HEK293T (cell line): ENCODE results near the gene TXNDC11.

Experiments used
- CTCF ChIA-PET: fragments of 350-600 bp; formaldehyde crosslinking; extraction: SDS; loops from one replicate; lab custom pipeline; 2021; ENCODE audit warnings: antibody characterized with exemption, inconsistent platforms; lab: Yijun Ruan, JAX
- POLR2A ChIA-PET: fragments of 350-600 bp; formaldehyde crosslinking; extraction: SDS; loops from one replicate; lab custom pipeline; 2020; ENCODE audit warnings: antibody characterized with exemption, inconsistent platforms; lab: Yijun Ruan, JAX
- DNase-seq: peaks from one replicate; pipeline ENCODE4 v3.0.0; 2012; ENCODE audit warnings: mixed read lengths; ENCODE audit errors: extremely low spot score
- ARNT ChIP-seq: fragments of 450-650 bp; IDR thresholded peaks from 2 replicates; pipeline ENCODE4 v1.6.1; 2017; ENCODE audit warnings: mild to moderate bottlenecking
- BHLHE40 ChIP-seq: fragments of 450-650 bp; IDR thresholded peaks from 2 replicates; pipeline ENCODE4 v1.6.1; 2016; ENCODE audit warnings: mild to moderate bottlenecking, moderate library complexity, borderline replicate concordance
- CTBP1 ChIP-seq: fragments of 450-650 bp; IDR thresholded peaks from 2 replicates; pipeline ENCODE4 v1.6.1; 2016; ENCODE audit warnings: borderline replicate concordance
- ELF4 ChIP-seq: fragments of 450-650 bp; IDR thresholded peaks from 2 replicates; pipeline ENCODE4 v1.6.1; 2017; ENCODE audit warnings: antibody characterized with exemption
- FOXA1 ChIP-seq: fragments of 450-650 bp; IDR thresholded peaks from 2 replicates; pipeline ENCODE4 v1.6.1; 2016; ENCODE audit warnings: mild to moderate bottlenecking
- FOXK2 ChIP-seq: fragments of 450-650 bp; IDR thresholded peaks from 2 replicates; pipeline ENCODE4 v1.6.1; 2016; ENCODE audit warnings: mild to moderate bottlenecking
- FOXM1 ChIP-seq: fragments of 450-650 bp; IDR thresholded peaks from 2 replicates; pipeline ENCODE4 v1.6.1; 2017; ENCODE audit warnings: mild to moderate bottlenecking, borderline replicate concordance
- HDGF ChIP-seq: fragments of 450-650 bp; IDR thresholded peaks from 2 replicates; pipeline ENCODE4 v1.6.1; 2017; ENCODE audit warnings: antibody characterized with exemption, borderline replicate concordance
- L3MBTL2 ChIP-seq: fragments of 450-650 bp; conservative IDR thresholded peaks from 2 replicates; pipeline ENCODE4 v1.6.1; 2016; ENCODE audit warnings: mild to moderate bottlenecking
- LEF1 ChIP-seq: fragments of 450-650 bp; IDR thresholded peaks from 2 replicates; pipeline ENCODE4 v1.6.1; 2017; ENCODE audit warnings: mild to moderate bottlenecking, borderline replicate concordance
- NFRKB ChIP-seq: fragments of 450-650 bp; IDR thresholded peaks from 2 replicates; pipeline ENCODE4 v1.6.1; 2016; ENCODE audit warnings: mild to moderate bottlenecking, moderate library complexity
- PKNOX1 ChIP-seq: fragments of 450-650 bp; IDR thresholded peaks from 2 replicates; pipeline ENCODE4 v1.6.1; 2016
- SP1 ChIP-seq: fragments of 450-650 bp; IDR thresholded peaks from 2 replicates; pipeline ENCODE4 v1.6.1; 2017
- SUZ12 ChIP-seq: fragments of 450-650 bp; IDR thresholded peaks from 2 replicates; pipeline ENCODE4 v1.6.1; 2016; ENCODE audit warnings: mild to moderate bottlenecking
- TARDBP ChIP-seq: fragments of 450-650 bp; IDR thresholded peaks from 2 replicates; pipeline ENCODE4 v1.6.1; 2016
- ZNF384 ChIP-seq: fragments of 450-650 bp; IDR thresholded peaks from 2 replicates; pipeline ENCODE4 v1.6.1; 2016

Gene TXNDC11

GRCh38 chr16:11637320-11637719 lies 105.3 kb downstream of the TXNDC11 start:
- DNase-seq = no peak
- ChIA-PET CTCF (no interaction called here), POLR2A (no interaction called here)
- TF ChIP-seq L3MBTL2 = no peak
- no peak for TF ChIP-seq BHLHE40
- TF ChIP-seq ARNT = no peak
- no peak for TF ChIP-seq FOXA1
- no peak for TF ChIP-seq PKNOX1
- no peak for TF ChIP-seq SUZ12
- no peak for TF ChIP-seq FOXK2
- TF ChIP-seq FOXM1 = no peak
- no peak for TF ChIP-seq SP1
- no peak for TF ChIP-seq ZNF384
- no peak for TF ChIP-seq ELF4
- no peak for TF ChIP-seq CTBP1
- TF ChIP-seq TARDBP = no peak
- TF ChIP-seq LEF1 = no peak
- no peak for TF ChIP-seq NFRKB
- TF ChIP-seq HDGF = no peak

GRCh38 chr16:11636172-11636721 lies 106.4 kb downstream of the TXNDC11 start:
- no peak for TF ChIP-seq NFRKB
- TF ChIP-seq ZNF384 = no peak
- no peak for TF ChIP-seq BHLHE40
- TF ChIP-seq FOXK2 = no peak
- no peak for TF ChIP-seq ELF4
- no peak for TF ChIP-seq FOXA1
- TF ChIP-seq PKNOX1 = no peak
- no peak for TF ChIP-seq LEF1
- no peak for TF ChIP-seq TARDBP
- TF ChIP-seq CTBP1 = no peak
- no peak for TF ChIP-seq L3MBTL2
- no peak for TF ChIP-seq HDGF
- no peak for TF ChIP-seq FOXM1
- TF ChIP-seq SP1 = no peak
- no peak for TF ChIP-seq ARNT
- no peak for DNase-seq
- ChIA-PET POLR2A (no interaction called here), CTCF (interaction anchor here (0.6 kb wide), 1 partner anchor 40 kb away, joined by 3 read pairs; no protein-coding TSS in a partner anchor)

- CTCF ChIA-PET = no interaction called here
- TF ChIP-seq SUZ12 (no peak), NFRKB (no peak), CTBP1 (no peak), TARDBP (no peak), ZNF384 (no peak), L3MBTL2 (no peak), HDGF (no peak), PKNOX1 (no peak), FOXM1 (no peak), FOXA1 (no peak)
- DNase-seq = no peak
- POLR2A ChIA-PET = no interaction called here
Observed at GRCh38 chr16:11635679-11636171, 106.9 kb downstream of the TXNDC11 start.

GRCh38 chr16:11635113-11635652 lies 107.5 kb downstream of the TXNDC11 start:
- POLR2A ChIA-PET = no interaction called here
- CTCF ChIA-PET = no interaction called here
- DNase-seq = no peak
- TF ChIP-seq SP1 = no peak
- no peak for TF ChIP-seq FOXA1
- no peak for TF ChIP-seq PKNOX1
- no peak for TF ChIP-seq FOXM1
- no peak for TF ChIP-seq FOXK2
- no peak for TF ChIP-seq BHLHE40
- no peak for TF ChIP-seq NFRKB
- no peak for TF ChIP-seq L3MBTL2

GRCh38 chr16:11634312-11634711 lies 108.3 kb downstream of the TXNDC11 start:
- CTCF ChIA-PET = no interaction called here
- POLR2A ChIA-PET = no interaction called here
- no peak for DNase-seq

GRCh38 chr16:11633113-11633512 lies 109.5 kb downstream of the TXNDC11 start:
- POLR2A ChIA-PET = no interaction called here
- CTCF ChIA-PET = interaction anchor here (1.0 kb wide), 1 partner anchor 8 kb away, joined by 3 read pairs; no protein-coding TSS in a partner anchor
- TF ChIP-seq TARDBP (no peak), NFRKB (no peak), LEF1 (no peak), PKNOX1 (no peak), ZNF384 (no peak), CTBP1 (no peak), FOXK2 (no peak), SUZ12 (no peak), FOXM1 (no peak), FOXA1 (no peak), SP1 (no peak), BHLHE40 (no peak)

More at GRCh38 chr16:11634312-11634711, 108.3 kb downstream of the TXNDC11 start:
- TF ChIP-seq SP1 (no peak), CTBP1 (no peak), FOXK2 (no peak), FOXA1 (no peak), HDGF (no peak), NFRKB (no peak)

More at GRCh38 chr16:11633113-11633512, 109.5 kb downstream of the TXNDC11 start:
- DNase-seq = no peak
